Osteoblast (primary cell): ENCODE measurements around the gene SYTL4. TPM values are rescaled to one million over a fixed set of nuclear protein-coding genes. Genes with fewer than 3 reads are reported as not detected.

Experiments
- DNase-seq: peaks from one replicate; pipeline ENCODE4 v3.0.0; 2011; ENCODE audit warnings: low spot score, mixed read lengths; ENCODE audit not compliant: insufficient read length; ENCODE audit errors: missing footprints
- H2AFZ ChIP-seq: 2 replicates; pipeline ENCODE4 v1.6.0; 2011; ENCODE audit warnings: mild to moderate bottlenecking, low read length
- H3K27ac ChIP-seq: 2 replicates; pipeline ENCODE4 v1.5.1; 2011; ENCODE audit warnings: mild to moderate bottlenecking, low read depth, low read length, moderate library complexity
- H3K27me3 ChIP-seq: 2 replicates; pipeline ENCODE4 v1.6.0; 2012; ENCODE audit warnings: mild to moderate bottlenecking, control low read depth, inconsistent platforms, low read length, moderate library complexity; ENCODE audit not compliant: insufficient read depth
- H3K36me3 ChIP-seq: 2 replicates; pipeline ENCODE4 v1.5.1; 2011; ENCODE audit warnings: mild to moderate bottlenecking, low read length, control low read depth, moderate library complexity; ENCODE audit not compliant: insufficient read depth
- H3K4me1 ChIP-seq: 2 replicates; pipeline ENCODE4 v1.5.1; 2011; ENCODE audit warnings: mild to moderate bottlenecking, low read length, control low read depth, moderate library complexity; ENCODE audit not compliant: insufficient read depth
- H3K4me2 ChIP-seq: 2 replicates; pipeline ENCODE4 v1.6.0; 2011; ENCODE audit warnings: mild to moderate bottlenecking, low read length; ENCODE audit not compliant: insufficient read depth
- H3K4me3 ChIP-seq: fragments of 200-600 bp; sonication (generic); 3 replicates; pipeline ENCODE4 v1.5.1; 2012; ENCODE audit warnings: mild to moderate bottlenecking, low read length, inconsistent platforms; ENCODE audit not compliant: insufficient read depth
- H3K79me2 ChIP-seq: 2 replicates; pipeline ENCODE4 v1.6.0; 2012; ENCODE audit warnings: mild to moderate bottlenecking, low read length, control low read depth, inconsistent platforms; ENCODE audit not compliant: insufficient read depth
- H3K9me3 ChIP-seq: 2 replicates; pipeline ENCODE4 v1.5.1; 2011; ENCODE audit warnings: low read depth, low read length, control low read depth
- H4K20me1 ChIP-seq: 2 replicates; pipeline ENCODE4 v1.6.0; 2012; ENCODE audit warnings: mild to moderate bottlenecking, low read length, control low read depth; ENCODE audit not compliant: insufficient read depth
- total RNA-seq: library from RNA; depleted of rRNA; stranded (reverse); fragments of >200 nt; gene quantifications from 2 replicates; pipeline ENCODE4 v1.2.3, GENCODE V29; 2012
- TF ChIP-seq, protein P1 (sequence below): IDR thresholded peaks from 2 replicates; pipeline ENCODE4 v1.5.1; 2011; ENCODE audit warnings: mild to moderate bottlenecking, low read depth, low read length, moderate library complexity; ENCODE audit errors: extremely low read depth

Gene SYTL4
- total RNA-seq, 1 donor, result 2.9 TPM

- H3K4me2 ChIP-seq, result no peak overlapping the region
- no peaks in the 10 kb centered on the region for H4K20me1 ChIP-seq
- H2AFZ ChIP-seq, result no peak overlapping the region
- H3K79me2 ChIP-seq, result no peaks in the 10 kb centered on the region
- DNase-seq, result peak; percentile 15
- no peaks in the 10 kb centered on the region for H3K9me3 ChIP-seq
- H3K27me3 ChIP-seq, result no peaks in the 10 kb centered on the region
- H3K4me1 ChIP-seq, result peaks cover 21% of the 10 kb centered on the region
- H3K27ac ChIP-seq, result no peak overlapping the region
- H3K4me3 ChIP-seq, result no peak overlapping the region
- TF ChIP-seq, protein P1, sequence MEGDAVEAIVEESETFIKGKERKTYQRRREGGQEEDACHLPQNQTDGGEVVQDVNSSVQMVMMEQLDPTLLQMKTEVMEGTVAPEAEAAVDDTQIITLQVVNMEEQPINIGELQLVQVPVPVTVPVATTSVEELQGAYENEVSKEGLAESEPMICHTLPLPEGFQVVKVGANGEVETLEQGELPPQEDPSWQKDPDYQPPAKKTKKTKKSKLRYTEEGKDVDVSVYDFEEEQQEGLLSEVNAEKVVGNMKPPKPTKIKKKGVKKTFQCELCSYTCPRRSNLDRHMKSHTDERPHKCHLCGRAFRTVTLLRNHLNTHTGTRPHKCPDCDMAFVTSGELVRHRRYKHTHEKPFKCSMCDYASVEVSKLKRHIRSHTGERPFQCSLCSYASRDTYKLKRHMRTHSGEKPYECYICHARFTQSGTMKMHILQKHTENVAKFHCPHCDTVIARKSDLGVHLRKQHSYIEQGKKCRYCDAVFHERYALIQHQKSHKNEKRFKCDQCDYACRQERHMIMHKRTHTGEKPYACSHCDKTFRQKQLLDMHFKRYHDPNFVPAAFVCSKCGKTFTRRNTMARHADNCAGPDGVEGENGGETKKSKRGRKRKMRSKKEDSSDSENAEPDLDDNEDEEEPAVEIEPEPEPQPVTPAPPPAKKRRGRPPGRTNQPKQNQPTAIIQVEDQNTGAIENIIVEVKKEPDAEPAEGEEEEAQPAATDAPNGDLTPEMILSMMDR, result no peak
- peaks cover 5% of the 10 kb centered on the region for H3K36me3 ChIP-seq
Measured at GRCh38 chrX:100680756-100681155, 51.2 kb downstream of the SYTL4 start.

DNA sequence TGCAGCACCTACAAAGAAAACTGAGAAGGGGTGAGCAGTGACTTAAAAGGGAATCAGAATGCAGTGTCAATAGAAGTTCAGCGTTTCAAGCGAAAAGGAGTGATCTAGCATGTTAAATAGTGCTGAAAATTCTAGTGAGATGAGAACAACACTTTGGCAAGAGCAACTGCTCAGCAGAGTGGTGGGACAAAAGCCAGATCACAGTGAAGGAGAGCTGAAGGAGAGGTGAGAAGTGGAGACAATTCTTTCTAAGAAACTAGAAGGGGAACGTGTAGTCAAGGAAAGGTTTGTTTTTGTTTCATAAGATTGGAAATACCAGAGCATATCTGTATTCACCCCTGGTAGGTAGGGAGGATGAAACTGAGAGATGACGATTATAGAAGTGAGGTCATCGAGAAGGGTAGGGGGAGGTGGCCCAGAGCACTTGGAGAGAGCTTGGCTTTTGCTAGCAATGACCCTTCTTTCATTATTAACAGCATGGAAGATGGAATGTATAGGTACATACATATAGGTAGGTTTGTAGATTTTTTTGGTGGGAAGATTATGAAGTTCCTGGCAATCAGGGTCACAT lies 54.2 kb downstream of the SYTL4 start:
- H3K9me3 ChIP-seq, result no peaks in the 10 kb centered on the region
- no peaks in the 10 kb centered on the region for H3K79me2 ChIP-seq
- H3K27ac ChIP-seq, result no peak overlapping the region
- peaks cover 22% of the 10 kb centered on the region for H3K4me1 ChIP-seq
- H3K36me3 ChIP-seq, result peaks cover 10% of the 10 kb centered on the region
- TF ChIP-seq, protein P1, result no peak
- no peak for DNase-seq
- H3K27me3 ChIP-seq, result peaks cover 2% of the 10 kb centered on the region
- H3K4me2 ChIP-seq, result no peak overlapping the region
- no peak overlapping the region for H2AFZ ChIP-seq
- no peaks in the 10 kb centered on the region for H4K20me1 ChIP-seq
- no peak overlapping the region for H3K4me3 ChIP-seq

DNA sequence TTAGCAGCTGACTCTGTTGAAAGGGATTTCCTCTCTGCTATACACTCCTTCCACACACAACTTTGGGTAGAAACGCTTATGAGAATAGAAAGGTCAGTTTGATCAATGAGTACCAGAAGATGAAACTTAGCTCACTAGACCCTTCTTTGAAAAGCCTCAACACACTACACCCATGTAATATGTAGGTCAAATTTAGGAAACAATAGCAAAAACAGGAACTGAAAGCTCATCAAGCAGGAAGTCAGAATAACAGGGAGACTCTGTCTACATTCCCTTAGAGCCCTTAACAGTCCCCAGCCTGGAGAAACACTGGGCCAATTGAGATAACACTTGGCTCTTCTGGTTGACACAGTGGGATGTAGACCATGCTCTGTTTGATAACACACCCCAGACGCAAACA lies 57.2 kb downstream of the SYTL4 start:
- Histone ChIP-seq H3K4me2 (no peak overlapping the region), H3K79me2 (no peaks in the 10 kb centered on the region), H2AFZ (no peak overlapping the region), H3K27ac (no peak overlapping the region), H3K27me3 (peaks cover 2% of the 10 kb centered on the region), H3K4me3 (no peak overlapping the region), H3K36me3 (peaks cover 10% of the 10 kb centered on the region), H3K9me3 (no peaks in the 10 kb centered on the region), H3K4me1 (peaks cover 28% of the 10 kb centered on the region), H4K20me1 (no peaks in the 10 kb centered on the region)
- TF ChIP-seq, protein P1, result no peak
- DNase-seq, result no peak

DNA sequence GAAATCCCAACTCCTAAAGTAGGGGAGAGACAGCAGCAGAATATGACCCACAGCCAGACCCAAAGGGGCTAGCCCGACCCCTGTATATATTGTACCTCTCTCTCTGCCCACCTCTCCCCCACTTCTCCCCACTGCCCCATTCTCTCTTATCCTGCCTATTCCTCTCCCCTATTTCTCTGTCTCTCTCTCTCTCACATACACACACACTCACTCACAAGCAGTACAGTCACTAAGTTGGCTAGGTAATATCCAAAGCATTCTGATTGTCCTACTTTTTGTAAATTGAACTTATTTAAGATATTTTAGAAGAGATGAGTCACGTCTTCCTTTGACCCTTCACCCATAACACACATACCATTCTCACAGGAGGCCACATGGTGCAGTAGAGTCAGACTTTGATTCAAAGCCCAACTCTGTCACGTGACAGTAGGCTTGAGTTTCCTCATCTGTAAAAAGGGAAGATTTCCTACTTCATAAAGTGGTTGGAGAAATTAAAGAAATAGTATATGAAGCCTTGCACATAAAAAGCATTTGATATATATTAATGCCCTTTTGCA lies 58.4 kb downstream of the SYTL4 start:
- TF ChIP-seq, protein P1, result no peak
- H2AFZ ChIP-seq, result no peak overlapping the region
- H3K9me3 ChIP-seq, result no peaks in the 10 kb centered on the region
- no peaks in the 10 kb centered on the region for H3K79me2 ChIP-seq
- H3K4me2 ChIP-seq, result no peak overlapping the region
- H3K27me3 ChIP-seq, result peaks cover 2% of the 10 kb centered on the region
- peaks cover 28% of the 10 kb centered on the region for H3K4me1 ChIP-seq
- peak; percentile 76 for DNase-seq
- H4K20me1 ChIP-seq, result no peaks in the 10 kb centered on the region
- peak overlapping the region; percentile 40 for H3K27ac ChIP-seq
- peaks cover 10% of the 10 kb centered on the region for H3K36me3 ChIP-seq
- no peak overlapping the region for H3K4me3 ChIP-seq
